ENCODE measurements around the gene CASK.

DNA sequence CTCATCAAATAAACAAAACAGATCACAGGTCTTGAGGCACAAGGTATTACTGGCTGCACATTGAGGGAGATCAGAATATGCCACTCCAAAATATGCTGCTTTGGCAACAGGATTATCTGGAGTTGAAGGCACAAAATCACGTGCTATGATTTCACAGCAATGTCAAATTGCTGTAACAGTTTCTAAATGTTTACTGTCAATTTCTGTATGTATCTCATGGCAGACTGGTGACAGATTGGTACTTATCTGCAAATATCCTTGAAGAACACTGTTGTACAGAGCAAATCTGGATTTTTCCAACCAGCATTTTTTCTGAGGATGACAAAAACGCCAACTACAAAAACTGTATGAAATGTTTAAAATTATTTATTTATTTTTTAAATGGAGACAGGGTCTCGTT lies 172.6 kb downstream of the CASK start:
- TF ChIP-seq, protein P1, sequence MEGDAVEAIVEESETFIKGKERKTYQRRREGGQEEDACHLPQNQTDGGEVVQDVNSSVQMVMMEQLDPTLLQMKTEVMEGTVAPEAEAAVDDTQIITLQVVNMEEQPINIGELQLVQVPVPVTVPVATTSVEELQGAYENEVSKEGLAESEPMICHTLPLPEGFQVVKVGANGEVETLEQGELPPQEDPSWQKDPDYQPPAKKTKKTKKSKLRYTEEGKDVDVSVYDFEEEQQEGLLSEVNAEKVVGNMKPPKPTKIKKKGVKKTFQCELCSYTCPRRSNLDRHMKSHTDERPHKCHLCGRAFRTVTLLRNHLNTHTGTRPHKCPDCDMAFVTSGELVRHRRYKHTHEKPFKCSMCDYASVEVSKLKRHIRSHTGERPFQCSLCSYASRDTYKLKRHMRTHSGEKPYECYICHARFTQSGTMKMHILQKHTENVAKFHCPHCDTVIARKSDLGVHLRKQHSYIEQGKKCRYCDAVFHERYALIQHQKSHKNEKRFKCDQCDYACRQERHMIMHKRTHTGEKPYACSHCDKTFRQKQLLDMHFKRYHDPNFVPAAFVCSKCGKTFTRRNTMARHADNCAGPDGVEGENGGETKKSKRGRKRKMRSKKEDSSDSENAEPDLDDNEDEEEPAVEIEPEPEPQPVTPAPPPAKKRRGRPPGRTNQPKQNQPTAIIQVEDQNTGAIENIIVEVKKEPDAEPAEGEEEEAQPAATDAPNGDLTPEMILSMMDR (IDR thresholded peaks at IDR 0.05), result no peak
- TF ChIP-seq EP300 (IDR thresholded peaks at IDR 0.05), result no peak
